HepG2 (cell line): Measurements from ENCODE around the gene DBN1. TPM values are rescaled to one million over a fixed set of nuclear protein-coding genes. Genes with fewer than 3 reads are reported as not detected.

Source experiments
- AGO2 ChIP-seq: fragments of 200-400 bp; formaldehyde crosslinking; optimal IDR thresholded peaks from 2 replicates; pipeline ENCODE3; 2017; ENCODE audit warnings: mild to moderate bottlenecking, low read depth, low read length, moderate library complexity
- BCL3 ChIP-seq: sonication (generic); formaldehyde crosslinking; IDR thresholded peaks from 2 replicates; pipeline ENCODE4 v1.5.1; 2020; ENCODE audit warnings: mild to moderate bottlenecking, missing genetic modification reagents, moderate library complexity
- FLYWCH1 ChIP-seq: sonication (generic); formaldehyde crosslinking; IDR thresholded peaks from 2 replicates; pipeline ENCODE4 v1.8.1; 2023; ENCODE audit warnings: mild to moderate bottlenecking, missing genetic modification reagents
- GABPB1 ChIP-seq: IDR thresholded peaks from 2 replicates; pipeline ENCODE4 v1.6.1; 2016; ENCODE audit warnings: mild to moderate bottlenecking, missing genetic modification reagents, moderate library complexity, missing compliant biosample characterization
- IRF2 ChIP-seq: IDR thresholded peaks from 2 replicates; pipeline ENCODE4 v1.6.1; 2018; ENCODE audit warnings: missing genetic modification reagents, missing compliant biosample characterization
- KLF16 ChIP-seq, 2 experiments: sonication (generic) in 1 of 2; formaldehyde crosslinking in 1 of 2; IDR thresholded peaks; 2 replicates each; pipeline versions ENCODE4 v1.6.1 to v1.8.0; 2016 to 2023; ENCODE audit warnings: missing genetic modification reagents in 2 of 2, missing compliant biosample characterization in 1 of 2
- MED1 ChIP-seq: sonication (generic); formaldehyde crosslinking; IDR thresholded peaks from 2 replicates; pipeline ENCODE4 v1.4.0; 2020; ENCODE audit warnings: missing genetic modification reagents
- MYC ChIP-seq: sonication (generic); formaldehyde crosslinking; IDR thresholded peaks from 2 replicates; pipeline ENCODE4 v1.9.0; 2021; ENCODE audit warnings: missing genetic modification reagents, borderline replicate concordance
- RAD21 ChIP-seq: fragments of 450-650 bp; formaldehyde crosslinking; IDR thresholded peaks from 2 replicates; pipeline ENCODE4 v1.5.0; 2020; ENCODE audit warnings: mild to moderate bottlenecking
- SCMH1 ChIP-seq: sonication (generic); formaldehyde crosslinking; IDR thresholded peaks from 2 replicates; pipeline ENCODE4 v1.9.0; 2021; ENCODE audit warnings: missing genetic modification reagents, mild to moderate bottlenecking, borderline replicate concordance
- SPEN ChIP-seq: sonication (generic); formaldehyde crosslinking; IDR thresholded peaks from 2 replicates; pipeline ENCODE4 v1.5.1; 2020; ENCODE audit warnings: low read depth, mild to moderate bottlenecking, missing genetic modification reagents
- ZBED4 ChIP-seq: sonication (generic); formaldehyde crosslinking; IDR thresholded peaks from 2 replicates; pipeline ENCODE4 v1.4.0; 2020; ENCODE audit warnings: missing genetic modification reagents, borderline replicate concordance
- ZBTB33 ChIP-seq: sonication (generic); formaldehyde crosslinking; IDR thresholded peaks from 2 replicates; pipeline ENCODE4 v1.4.0; 2020; ENCODE audit warnings: missing genetic modification reagents
- ZNF143 ChIP-seq: sonication (generic); formaldehyde crosslinking; IDR thresholded peaks from 2 replicates; pipeline ENCODE4 v1.4.0; 2020; ENCODE audit warnings: missing genetic modification reagents
- ZNF350 ChIP-seq: sonication (generic); formaldehyde crosslinking; IDR thresholded peaks from 2 replicates; pipeline ENCODE4 v1.4.0; 2020; ENCODE audit warnings: mild to moderate bottlenecking, low read depth, missing genetic modification reagents, borderline replicate concordance
- polyA plus RNA-seq, 8 experiments: library from polyadenylated mRNA; depleted of rRNA in 3 of 8; stranded (reverse) in 7 of 8; unstranded in 1 of 8; fragments of >200 nt; fragmentation: Illumina TruSeq in 4 of 8; extraction: Trizol in 4 of 8; gene quantifications; 2 replicates each; pipeline versions ENCODE4 v1.2.1 to v1.2.3, GENCODE V29; 2011 to 2016; ENCODE audit warnings: low read depth in 4 of 8, missing spikeins in 1 of 8, mixed read lengths in 1 of 8; ENCODE audit not compliant: insufficient read depth in 1 of 8
- total RNA-seq, 5 experiments: library from RNA; depleted of rRNA; stranded (reverse); fragments of >200 nt; fragmentation: Illumina TruSeq; extraction: Trizol; gene quantifications; 2 replicates each; pipeline ENCODE4 v1.2.3, GENCODE V29; 2016; ENCODE audit warnings: low read depth in 1 of 5

The DBN1 gene
- total and polyA plus RNA-seq, 2 of the 13 experiments (the other 11 are each of a cell fraction or from before 2014, with no cell fraction given): 27.0 to 37.3 TPM

GRCh38 chr5:177500685-177501522, 27.5 kb upstream of the DBN1 start (continued):
- TF ChIP-seq MYC (CRISPR knock-in tag): no peak
- peak in 1 of 2 experiments; percentile 55; a peak in 1 of 4 replicates for TF ChIP-seq KLF16 (CRISPR knock-in tag; IDR thresholded peaks at IDR 0.05)
- TF ChIP-seq SCMH1: no peak
- peak; percentile 43; the same call in 1 of the 2 replicates for TF ChIP-seq GABPB1
- TF ChIP-seq FLYWCH1 (CRISPR knock-in tag): no peak
- TF ChIP-seq IRF2: 0 out of 2 replicates have a peak, but pooled peaks have one; percentile 49
- TF ChIP-seq ZNF143 (CRISPR knock-in tag): 0 out of 2 replicates have a peak, but pooled peaks have one; percentile 36
- TF ChIP-seq ZNF350 (CRISPR knock-in tag): 0 out of 2 replicates have a peak, but pooled peaks have one; percentile 18
- peak; percentile 42; the same call in 1 of the 2 replicates for TF ChIP-seq MED1
- TF ChIP-seq ZBED4: no peak
- TF ChIP-seq AGO2: no peak
- peak; percentile 87 for TF ChIP-seq RAD21 (CRISPR knock-in tag)
- peak; percentile 41; the same call in 1 of the 2 replicates for TF ChIP-seq BCL3
- peak; percentile 35; the same call in 1 of the 2 replicates for TF ChIP-seq SPEN
- 0 out of 2 replicates have a peak, but pooled peaks have one; percentile 63 for TF ChIP-seq ZBTB33 (CRISPR knock-in tag)
